ENCODE measurements around the gene NUP98.
A peak's percentile ranks its signal among the peaks of the same experiment; 100 is the strongest.
"Not testable (repeated sequence)": the region's sequence is repeated elsewhere in the genome, so short reads cannot be mapped to it uniquely, and the experiment has no call there.

The NUP98 gene

GRCh38 chr11:3645552-3645951 is 151.8 kb downstream of the NUP98 start:
- DNase-seq (ENCODE audit: extremely low read depth in 1 of 2, low read depth in 1 of 2), result no peak

GRCh38 chr11:3644817-3645235 is 152.5 kb downstream of the NUP98 start, which contains the start of gene ART1:
Gene ART1, plus strand, starts transcription at chr11:3645128. Its CDS starts 14,086 bp downstream, at chr11:3659214.
- DNase-seq (ENCODE audit: extremely low read depth in 1 of 2, low read depth in 1 of 2), result no peak

GRCh38 chr11:3643102-3643546 is 154.2 kb downstream of the NUP98 start:
- not testable (repeated sequence) for DNase-seq (ENCODE audit: extremely low read depth in 1 of 2, low read depth in 1 of 2)

- peak; percentile 20 to 45 for DNase-seq (ENCODE audit: extremely low read depth in 1 of 2, low read depth in 1 of 2)
Observed at GRCh38 chr11:3642071-3642951, 155.0 kb downstream of the NUP98 start.

GRCh38 chr11:3641701-3642070 is 155.7 kb downstream of the NUP98 start, which contains the start of gene ART5:
Gene ART5, minus strand, starts transcription at chr11:3641992. Its CDS starts 130 bp downstream, at chr11:3641862.
- DNase-seq (ENCODE audit: extremely low read depth in 1 of 2, low read depth in 1 of 2), result no peak

- no peak for DNase-seq (ENCODE audit: extremely low read depth in 1 of 2, low read depth in 1 of 2)
Observed at GRCh38 chr11:3641191-3641590, 156.2 kb downstream of the NUP98 start.

GRCh38 chr11:3639841-3640240 is 157.5 kb downstream of the NUP98 start:
- no peak for DNase-seq (ENCODE audit: extremely low read depth in 1 of 2, low read depth in 1 of 2)

- no peak for DNase-seq (ENCODE audit: extremely low read depth in 1 of 2, low read depth in 1 of 2)
Observed at GRCh38 chr11:3638513-3638912, 158.8 kb downstream of the NUP98 start.

- no peak for DNase-seq (ENCODE audit: extremely low read depth in 1 of 2, low read depth in 1 of 2)
Observed at GRCh38 chr11:3637201-3637600, 160.2 kb downstream of the NUP98 start.

GRCh38 chr11:3635641-3636375 is 161.5 kb downstream of the NUP98 start:
- no peak for DNase-seq (ENCODE audit: extremely low read depth in 1 of 2, low read depth in 1 of 2)

GRCh38 chr11:3632070-3632660 is 165.2 kb downstream of the NUP98 start:
- no peak for DNase-seq (ENCODE audit: extremely low read depth in 1 of 2, low read depth in 1 of 2)

- no peak for DNase-seq (ENCODE audit: extremely low read depth in 1 of 2, low read depth in 1 of 2)
Observed at GRCh38 chr11:3631331-3631730, 166.0 kb downstream of the NUP98 start.

GRCh38 chr11:3627291-3627690 is 170.1 kb downstream of the NUP98 start:
- no peak for DNase-seq (ENCODE audit: extremely low read depth in 1 of 2, low read depth in 1 of 2)

GRCh38 chr11:3626250-3626960 is 170.9 kb downstream of the NUP98 start:
- no peak for DNase-seq (ENCODE audit: extremely low read depth in 1 of 2, low read depth in 1 of 2)

Data from stimulated activated CD8-positive, alpha-beta memory T cell treated with anti-CD3 and anti-CD28 coated beads, Interleukin-7, amount 100 ng/mL, for 48 hours (primary cell).